Colonic mucosa (tissue), 4 donors: ENCODE results near the gene PI3. TPM values are rescaled to one million over a fixed set of nuclear protein-coding genes. Genes with fewer than 3 reads are reported as not detected.

Experiments
- DNase-seq: peaks from one replicate; pipeline ENCODE4 v3.0.0-alpha.2; 2020
- H3K27ac ChIP-seq: fragments of 200-600 bp; one replicate; pipeline ENCODE4 v1.8.0; 2021
- H3K27me3 ChIP-seq: fragments of 200-600 bp; one replicate; pipeline ENCODE4 v1.8.0; 2021
- H3K36me3 ChIP-seq: fragments of 200-600 bp; one replicate; pipeline ENCODE4 v1.8.0; 2021
- H3K4me1 ChIP-seq: fragments of 200-600 bp; one replicate; pipeline ENCODE4 v1.8.0; 2021; ENCODE audit warnings: mild to moderate bottlenecking
- H3K4me3 ChIP-seq: fragments of 200-600 bp; one replicate; pipeline ENCODE4 v1.8.0; 2021
- H3K9ac ChIP-seq, 2 donors: one replicate each; pipeline ENCODE4 v1.7.0; 2013; ENCODE audit warnings: control low read depth in 2 of 2, low read depth in 2 of 2, low read length in 2 of 2
- H3K9me3 ChIP-seq: fragments of 200-600 bp; one replicate; pipeline ENCODE4 v1.8.0; 2021
- intact Hi-C: fragments of 100-400 bp; cut with DNase I; formaldehyde crosslinking; loops from one replicate; pipeline ENCODE4 v1.14.1; 2022
- total RNA-seq, 2 donors: library from RNA; stranded (reverse); fragmentation: NEBNext Ultra II Directional in 1 of 2; extraction: Animal tissue kit (Norgen Biotek cat#: 25700) in 1 of 2; gene quantifications; one replicate each; pipeline ENCODE4 v1.2.1, GENCODE V29; 2021
- TF ChIP-seq, protein P1 (sequence below): fragments of 200-600 bp; IDR thresholded peaks from one replicate; pipeline ENCODE4 v1.8.0; 2022; ENCODE audit warnings: antibody characterized with exemption, mild to moderate bottlenecking
- donor health status: healthy.
- donor health status: DM: no; HTN: no; CAD: no.
- donor health status: DM: no; HTN: no; CAD: no.

Gene PI3
- total RNA-seq, 2 donors from 2014 or later = 93.4 to 262 TPM

DNA sequence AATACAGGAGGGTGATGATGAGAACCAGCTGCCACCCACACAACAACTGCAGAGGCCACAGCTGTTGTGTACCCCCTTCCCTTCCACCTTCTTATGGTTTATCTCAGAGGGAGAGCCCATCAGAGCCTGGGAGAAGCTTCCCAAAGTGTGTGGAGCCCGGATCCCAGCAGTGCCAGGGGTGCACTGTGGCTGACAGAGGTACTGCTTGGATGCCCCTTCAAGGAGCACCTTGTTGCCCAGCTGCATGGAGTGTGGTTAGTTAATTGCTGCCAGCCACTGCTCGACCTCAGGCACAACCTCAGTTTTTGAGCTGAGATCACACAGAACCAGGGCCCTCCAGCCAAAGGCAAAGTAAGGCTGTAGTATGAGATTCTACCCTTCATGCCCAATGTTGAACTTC is 13.0 kb downstream of the PI3 start:
- intact Hi-C loops = no loop called here
- no peak for DNase-seq
- Histone ChIP-seq H3K4me1 (no peaks in the 10 kb centered on the region), H3K9me3 (no peaks in the 10 kb centered on the region), H3K9ac (no peak overlapping the region), H3K27ac (no peak overlapping the region), H3K27me3 (no peaks in the 10 kb centered on the region), H3K4me3 (no peak overlapping the region), H3K36me3 (no peaks in the 10 kb centered on the region)
- TF ChIP-seq, protein P1, sequence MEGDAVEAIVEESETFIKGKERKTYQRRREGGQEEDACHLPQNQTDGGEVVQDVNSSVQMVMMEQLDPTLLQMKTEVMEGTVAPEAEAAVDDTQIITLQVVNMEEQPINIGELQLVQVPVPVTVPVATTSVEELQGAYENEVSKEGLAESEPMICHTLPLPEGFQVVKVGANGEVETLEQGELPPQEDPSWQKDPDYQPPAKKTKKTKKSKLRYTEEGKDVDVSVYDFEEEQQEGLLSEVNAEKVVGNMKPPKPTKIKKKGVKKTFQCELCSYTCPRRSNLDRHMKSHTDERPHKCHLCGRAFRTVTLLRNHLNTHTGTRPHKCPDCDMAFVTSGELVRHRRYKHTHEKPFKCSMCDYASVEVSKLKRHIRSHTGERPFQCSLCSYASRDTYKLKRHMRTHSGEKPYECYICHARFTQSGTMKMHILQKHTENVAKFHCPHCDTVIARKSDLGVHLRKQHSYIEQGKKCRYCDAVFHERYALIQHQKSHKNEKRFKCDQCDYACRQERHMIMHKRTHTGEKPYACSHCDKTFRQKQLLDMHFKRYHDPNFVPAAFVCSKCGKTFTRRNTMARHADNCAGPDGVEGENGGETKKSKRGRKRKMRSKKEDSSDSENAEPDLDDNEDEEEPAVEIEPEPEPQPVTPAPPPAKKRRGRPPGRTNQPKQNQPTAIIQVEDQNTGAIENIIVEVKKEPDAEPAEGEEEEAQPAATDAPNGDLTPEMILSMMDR = no peak

DNA sequence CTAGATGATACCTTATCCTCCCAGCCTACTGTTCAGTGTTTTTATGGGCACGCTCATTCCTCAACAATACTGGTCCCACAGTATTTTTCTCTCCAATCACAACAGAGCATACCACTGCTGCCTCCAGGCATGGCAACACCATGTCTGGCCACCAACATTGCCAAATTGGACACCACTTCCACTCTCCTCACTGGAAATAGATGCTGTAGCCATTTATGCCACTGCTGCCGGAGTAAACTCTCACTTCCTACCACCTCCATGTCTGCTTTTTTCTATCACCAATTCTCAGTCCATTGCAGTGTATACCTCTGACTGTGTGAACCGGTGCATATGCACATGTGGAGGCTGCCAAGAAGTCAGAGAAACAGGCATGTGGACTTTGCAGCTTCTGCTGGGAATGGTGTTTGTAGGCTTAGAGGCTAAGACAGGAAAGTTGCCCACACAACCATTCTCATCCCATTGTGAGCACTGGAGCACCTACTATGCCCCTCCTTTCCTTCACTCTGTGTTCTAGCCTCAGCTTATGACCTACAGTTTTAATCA is 14.4 kb downstream of the PI3 start:
- no peaks in the 10 kb centered on the region for H3K4me1 ChIP-seq
- DNase-seq = no peak
- H3K4me3 ChIP-seq = no peak overlapping the region
- TF ChIP-seq, protein P1 = no peak
- no peaks in the 10 kb centered on the region for H3K9me3 ChIP-seq
- intact Hi-C loops = no loop called here
- no peaks in the 10 kb centered on the region for H3K27me3 ChIP-seq
- no peak overlapping the region for H3K9ac ChIP-seq
- no peak overlapping the region for H3K27ac ChIP-seq
- H3K36me3 ChIP-seq = no peaks in the 10 kb centered on the region

DNA sequence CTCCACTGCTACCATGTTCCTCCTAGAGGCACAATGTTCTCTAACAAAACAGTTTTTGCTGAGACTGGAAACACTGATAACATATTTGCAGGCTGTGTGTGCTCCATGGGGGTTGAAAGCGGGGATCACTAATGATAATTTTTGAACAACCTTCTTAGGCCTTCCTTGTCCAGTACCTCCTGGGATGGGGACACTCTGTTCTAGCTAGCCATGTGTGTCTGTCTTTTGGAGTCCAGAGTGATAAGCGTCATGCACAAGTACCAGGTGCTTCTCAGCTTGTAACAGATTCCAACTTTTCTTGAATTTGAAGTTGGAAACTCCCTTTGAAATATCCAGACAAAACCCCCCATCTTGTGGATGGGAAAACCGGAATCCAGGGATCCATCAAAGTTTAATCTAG is 15.2 kb downstream of the PI3 start:
- Histone ChIP-seq H3K9me3 (no peaks in the 10 kb centered on the region), H3K27ac (no peak overlapping the region), H3K36me3 (no peaks in the 10 kb centered on the region), H3K4me3 (no peak overlapping the region), H3K27me3 (no peaks in the 10 kb centered on the region), H3K9ac (no peak overlapping the region), H3K4me1 (no peaks in the 10 kb centered on the region)
- intact Hi-C loops = no loop called here
- no peak for DNase-seq
- TF ChIP-seq, protein P1 = no peak

DNA sequence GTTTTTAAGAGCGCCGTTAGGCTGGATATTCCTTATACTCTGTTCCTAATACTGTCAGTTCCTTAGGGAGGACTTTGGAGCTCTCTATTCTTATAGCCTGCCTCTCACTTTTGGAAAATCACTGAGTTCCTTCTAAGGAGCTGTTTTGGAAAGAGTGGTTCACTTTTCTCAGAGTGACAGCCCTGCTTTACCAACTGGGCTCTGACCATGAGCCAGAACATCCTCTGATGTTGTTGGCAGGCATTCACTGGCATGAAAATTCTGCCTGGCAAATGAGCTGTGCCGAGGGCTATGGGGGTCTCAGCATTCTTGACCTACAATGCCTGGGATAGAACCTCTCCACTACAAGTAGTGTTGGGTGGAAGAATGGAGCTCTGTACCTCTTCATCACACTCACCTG is 17.2 kb downstream of the PI3 start:
- H3K27me3 ChIP-seq = no peaks in the 10 kb centered on the region
- intact Hi-C loops = no loop called here
- TF ChIP-seq, protein P1 = no peak

DNA sequence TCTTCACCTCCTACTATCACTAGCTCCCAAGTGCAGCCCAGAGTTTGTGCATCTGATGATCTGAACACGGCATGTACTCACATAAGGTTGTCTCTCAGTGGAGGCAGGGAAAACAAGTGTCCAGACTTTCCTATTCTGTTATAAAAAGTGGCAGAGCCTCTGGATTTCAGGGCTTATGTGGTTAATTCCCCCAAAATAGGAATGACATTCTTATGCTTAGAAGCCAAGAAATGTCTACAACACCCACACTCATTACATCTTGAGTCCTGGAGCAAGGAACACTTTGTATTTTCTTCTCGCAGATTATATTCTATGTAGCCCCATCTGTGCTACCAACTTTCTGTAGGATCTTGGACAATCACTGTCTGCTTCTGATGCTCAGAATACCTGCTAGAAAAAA is 18.6 kb downstream of the PI3 start:
- Histone ChIP-seq H3K9me3 (no peaks in the 10 kb centered on the region), H3K27me3 (no peaks in the 10 kb centered on the region), H3K4me3 (no peak overlapping the region), H3K27ac (no peak overlapping the region), H3K4me1 (no peaks in the 10 kb centered on the region), H3K9ac (no peak overlapping the region), H3K36me3 (no peaks in the 10 kb centered on the region)
- intact Hi-C loops = no loop called here
- TF ChIP-seq, protein P1 = no peak
- DNase-seq = no peak

More for the DNA sequence above, 17.2 kb downstream of the PI3 start:
- Histone ChIP-seq H3K9me3 (no peaks in the 10 kb centered on the region), H3K4me1 (no peaks in the 10 kb centered on the region), H3K27ac (no peak overlapping the region), H3K36me3 (no peaks in the 10 kb centered on the region), H3K4me3 (no peak overlapping the region), H3K9ac (no peak overlapping the region)
- DNase-seq = no peak
